Chondrocyte (in vitro differentiated cells): ENCODE measurements around the gene TMTC4. TPM values are rescaled to one million over a fixed set of nuclear protein-coding genes. Genes with fewer than 3 reads are reported as not detected.
A peak's percentile ranks its signal among the peaks of the same experiment; 100 is the strongest.
"Not testable (repeated sequence)": the region's sequence is repeated elsewhere in the genome, so short reads cannot be mapped to it uniquely, and the experiment has no call there.

ENCODE experiments used
- DNase-seq: peaks from one replicate; pipeline ENCODE4 v3.0.0; 2021; ENCODE audit warnings: mixed read lengths, low spot score
- H3K27ac Mint-ChIP-seq: one replicate; pipeline ENCODE4 v1.8.0; 2021; ENCODE audit warnings: mild to moderate bottlenecking, moderate library complexity, mixed read lengths; ENCODE audit not compliant: unreplicated experiment
- H3K27me3 Mint-ChIP-seq: 2 replicates; pipeline ENCODE4 v1.8.0; 2021; ENCODE audit warnings: low read depth, mixed read lengths
- H3K36me3 Mint-ChIP-seq: 2 replicates; pipeline ENCODE4 v1.8.0; 2021; ENCODE audit warnings: low read depth, mixed read lengths
- H3K4me1 Mint-ChIP-seq: 2 replicates; pipeline ENCODE4 v1.8.0; 2021; ENCODE audit warnings: low read depth, mild to moderate bottlenecking, mixed read lengths
- H3K4me3 Mint-ChIP-seq: one replicate; pipeline ENCODE4 v1.8.0; 2021; ENCODE audit warnings: mild to moderate bottlenecking, moderate library complexity, mixed read lengths; ENCODE audit not compliant: unreplicated experiment
- H3K9me3 Mint-ChIP-seq: 2 replicates; pipeline ENCODE4 v1.8.0; 2021; ENCODE audit warnings: low read depth, mixed read lengths
- CTCF ChIP-seq: fragments of 200-600 bp; sonication (generic); IDR thresholded peaks from 2 replicates; pipeline ENCODE4 v1.5.0; 2021; ENCODE audit warnings: antibody characterized with exemption, mild to moderate bottlenecking, moderate library complexity
- total RNA-seq: library from RNA; stranded (reverse); gene quantifications from 3 replicates; pipeline ENCODE4 v1.2.1, GENCODE V29; 2021

The TMTC4 gene
- total RNA-seq, 1 donor from 2014 or later: 11.5 TPM

GRCh38 chr13:100581030-100581429 lies 93.6 kb downstream of the TMTC4 start:
- Mint-ChIP-seq H3K4me1 (no peaks in the 10 kb centered on the region), H3K36me3 (peaks cover 23% of the 10 kb centered on the region), H3K4me3 (no peak overlapping the region), H3K27ac (no peak overlapping the region), H3K27me3 (no peaks in the 10 kb centered on the region), H3K9me3 (peaks cover 11% of the 10 kb centered on the region)
- no peak for TF ChIP-seq CTCF
- no peak for DNase-seq

- no peak for TF ChIP-seq CTCF
- Mint-ChIP-seq H3K36me3 (peaks cover 23% of the 10 kb centered on the region), H3K27ac (no peak overlapping the region), H3K4me3 (no peak overlapping the region), H3K27me3 (no peaks in the 10 kb centered on the region), H3K9me3 (peaks cover 11% of the 10 kb centered on the region), H3K4me1 (no peaks in the 10 kb centered on the region)
- DNase-seq: no peak
Measured at GRCh38 chr13:100580045-100580444, 94.5 kb downstream of the TMTC4 start.

- not testable (repeated sequence) for H3K4me1 Mint-ChIP-seq, DNase-seq, H3K27me3 Mint-ChIP-seq, H3K27ac Mint-ChIP-seq, H3K4me3 Mint-ChIP-seq
- peaks cover 17% of the 10 kb centered on the region for H3K36me3 Mint-ChIP-seq
- H3K9me3 Mint-ChIP-seq: peaks cover 11% of the 10 kb centered on the region
Measured at GRCh38 chr13:100577239-100577638, 97.4 kb downstream of the TMTC4 start.

GRCh38 chr13:100573121-100573520 lies 101.5 kb downstream of the TMTC4 start:
- H3K27me3 Mint-ChIP-seq: no peaks in the 10 kb centered on the region

GRCh38 chr13:100566543-100566942 lies 108.1 kb downstream of the TMTC4 start:
- DNase-seq: no peak

More at GRCh38 chr13:100573121-100573520, 101.5 kb downstream of the TMTC4 start:
- no peaks in the 10 kb centered on the region for H3K4me1 Mint-ChIP-seq
- no peak overlapping the region for H3K4me3 Mint-ChIP-seq
- H3K27ac Mint-ChIP-seq: no peak overlapping the region
- no peak for DNase-seq
- H3K9me3 Mint-ChIP-seq: no peaks in the 10 kb centered on the region
- TF ChIP-seq CTCF: peak; percentile 84
- H3K36me3 Mint-ChIP-seq: peaks cover 3% of the 10 kb centered on the region

More at GRCh38 chr13:100566543-100566942, 108.1 kb downstream of the TMTC4 start:
- H3K27me3 Mint-ChIP-seq: no peaks in the 10 kb centered on the region
- peaks cover 11% of the 10 kb centered on the region for H3K36me3 Mint-ChIP-seq
- H3K4me1 Mint-ChIP-seq: peaks cover 3% of the 10 kb centered on the region
- H3K4me3 Mint-ChIP-seq: no peak overlapping the region
- TF ChIP-seq CTCF: no peak
- H3K27ac Mint-ChIP-seq: no peak overlapping the region
- peaks cover 8% of the 10 kb centered on the region for H3K9me3 Mint-ChIP-seq
